Activated CD8-positive, alpha-beta T cell treated with anti-CD3 and anti-CD28 coated beads for 36 hours (primary cell): ENCODE results near the gene SPATA9. TPM values are rescaled to one million over a fixed set of nuclear protein-coding genes. Genes with fewer than 3 reads are reported as not detected.

Experiments used
- ATAC-seq: fragments of 200-7000 bp; cut with Tn5 transposase; one replicate; pipeline ENCODE4 v1.10.0; 2021; ENCODE audit warnings: mild to moderate bottlenecking, moderate library complexity
- CTCF ChIA-PET: fragments of 350-600 bp; sonication (Branson Sonifier 250); formaldehyde crosslinking; loops from one replicate; lab custom pipeline; 2021; ENCODE audit warnings: antibody characterized with exemption; lab: Charles Lee
- POLR2A ChIA-PET: fragments of 350-600 bp; sonication (Branson Sonifier 250); formaldehyde crosslinking; loops from one replicate; lab custom pipeline; 2021; ENCODE audit warnings: antibody characterized with exemption; lab: Charles Lee
- DNase-seq: peaks from one replicate; pipeline ENCODE4 v3.0.0-alpha.2; 2020
- H3K27ac Mint-ChIP-seq: one replicate; pipeline ENCODE4 v1.8.0; 2021; ENCODE audit warnings: mild to moderate bottlenecking, mixed read lengths
- H3K27me3 Mint-ChIP-seq: one replicate; pipeline ENCODE4 v1.8.0; 2021; ENCODE audit warnings: mixed read lengths
- H3K36me3 Mint-ChIP-seq: one replicate; pipeline ENCODE4 v1.8.0; 2021; ENCODE audit warnings: low read depth, mixed read lengths
- H3K4me1 Mint-ChIP-seq: one replicate; pipeline ENCODE4 v1.8.0; 2021; ENCODE audit warnings: low read depth, mixed read lengths
- H3K4me3 Mint-ChIP-seq: one replicate; pipeline ENCODE4 v1.8.0; 2021; ENCODE audit warnings: mild to moderate bottlenecking, moderate library complexity, mixed read lengths
- H3K9me3 Mint-ChIP-seq: one replicate; pipeline ENCODE4 v1.8.0; 2021; ENCODE audit warnings: mixed read lengths
- intact Hi-C: fragments of 100-400 bp; cut with micrococcal nuclease; formaldehyde crosslinking; loops from one replicate; pipeline ENCODE4 v1.10.0; 2022
- total RNA-seq, 2 experiments: library from RNA; stranded (reverse); gene quantifications; one replicate each; pipeline ENCODE4 v1.2.3, GENCODE V29; 2021
- TF ChIP-seq, protein P1 (sequence below): fragments of 200-600 bp; IDR thresholded peaks from one replicate; pipeline ENCODE4 v1.8.0; 2022; ENCODE audit warnings: antibody characterized with exemption, mild to moderate bottlenecking

SPATA9 gene
- total RNA-seq, 2 experiments from 2014 or later = not detected

- ChIA-PET CTCF (interaction anchor here (0.7 to 2.6 kb wide), 7 partner anchors 12 to 66 kb away, joined by 3 to 13 read pairs (median 3); no protein-coding TSS in a partner anchor), POLR2A (interaction anchor here (0.6 to 1.7 kb wide), 4 partner anchors 9 to 91 kb away, joined by 3 to 5 read pairs (median 4); no protein-coding TSS in a partner anchor)
- intact Hi-C loops = no loop called here
- H3K27me3 Mint-ChIP-seq = peaks cover 40% of the 10 kb centered on the region
- no peak for ATAC-seq
- no peaks in the 10 kb centered on the region for H3K36me3 Mint-ChIP-seq
- peaks cover 15% of the 10 kb centered on the region for H3K4me1 Mint-ChIP-seq
- H3K27ac Mint-ChIP-seq = no peak overlapping the region
- no peaks in the 10 kb centered on the region for H3K9me3 Mint-ChIP-seq
- peak overlapping the region; percentile 65 for H3K4me3 Mint-ChIP-seq
- TF ChIP-seq, protein P1, sequence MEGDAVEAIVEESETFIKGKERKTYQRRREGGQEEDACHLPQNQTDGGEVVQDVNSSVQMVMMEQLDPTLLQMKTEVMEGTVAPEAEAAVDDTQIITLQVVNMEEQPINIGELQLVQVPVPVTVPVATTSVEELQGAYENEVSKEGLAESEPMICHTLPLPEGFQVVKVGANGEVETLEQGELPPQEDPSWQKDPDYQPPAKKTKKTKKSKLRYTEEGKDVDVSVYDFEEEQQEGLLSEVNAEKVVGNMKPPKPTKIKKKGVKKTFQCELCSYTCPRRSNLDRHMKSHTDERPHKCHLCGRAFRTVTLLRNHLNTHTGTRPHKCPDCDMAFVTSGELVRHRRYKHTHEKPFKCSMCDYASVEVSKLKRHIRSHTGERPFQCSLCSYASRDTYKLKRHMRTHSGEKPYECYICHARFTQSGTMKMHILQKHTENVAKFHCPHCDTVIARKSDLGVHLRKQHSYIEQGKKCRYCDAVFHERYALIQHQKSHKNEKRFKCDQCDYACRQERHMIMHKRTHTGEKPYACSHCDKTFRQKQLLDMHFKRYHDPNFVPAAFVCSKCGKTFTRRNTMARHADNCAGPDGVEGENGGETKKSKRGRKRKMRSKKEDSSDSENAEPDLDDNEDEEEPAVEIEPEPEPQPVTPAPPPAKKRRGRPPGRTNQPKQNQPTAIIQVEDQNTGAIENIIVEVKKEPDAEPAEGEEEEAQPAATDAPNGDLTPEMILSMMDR = no peak
- DNase-seq = no peak
Observed at GRCh38 chr5:95730011-95730700, 47.4 kb upstream of the SPATA9 start.

GRCh38 chr5:95729115-95730010, 46.6 kb upstream of the SPATA9 start:
- Mint-ChIP-seq H3K9me3 (no peaks in the 10 kb centered on the region), H3K4me3 (no peak overlapping the region), H3K27me3 (peaks cover 37% of the 10 kb centered on the region), H3K4me1 (peaks cover 15% of the 10 kb centered on the region), H3K27ac (no peak overlapping the region), H3K36me3 (no peaks in the 10 kb centered on the region)
- intact Hi-C loops = no loop called here
- CTCF ChIA-PET = no interaction called here
- POLR2A ChIA-PET = interaction anchor here (0.6 kb wide), 1 partner anchor 92 kb away, joined by 3 read pairs; no protein-coding TSS in a partner anchor
- TF ChIP-seq, protein P1 = no peak
- no peak for DNase-seq
- ATAC-seq = no peak

DNA sequence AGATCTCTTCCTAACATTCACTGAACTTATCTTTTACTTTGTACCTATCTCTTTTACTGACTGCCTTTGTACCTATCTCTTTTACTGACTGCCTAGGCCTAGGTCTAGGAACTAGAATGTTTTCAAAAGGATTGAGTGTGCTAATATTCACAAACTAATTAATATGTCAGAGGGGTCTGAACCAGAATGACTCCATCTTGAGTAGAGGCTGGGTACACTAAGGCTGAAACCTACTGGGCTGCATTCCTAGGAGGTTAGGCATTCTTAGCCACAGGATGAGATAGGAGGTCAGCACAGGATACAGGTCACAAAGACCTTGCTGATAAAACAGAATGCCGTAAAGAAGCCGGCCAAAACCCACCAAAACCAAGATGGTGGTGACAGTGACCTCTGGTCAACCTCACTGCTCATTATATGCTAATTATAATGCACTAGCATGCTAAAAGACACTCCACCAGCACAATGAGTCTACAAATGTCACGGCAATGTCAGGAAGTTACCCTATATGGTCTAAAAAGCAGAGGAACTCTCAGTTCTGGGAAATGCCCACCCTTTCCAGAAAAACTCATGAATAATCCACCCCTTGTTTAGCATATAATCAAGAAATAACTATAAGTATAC, 45.8 kb upstream of the SPATA9 start:
- Mint-ChIP-seq H3K9me3 (no peaks in the 10 kb centered on the region), H3K36me3 (no peaks in the 10 kb centered on the region), H3K27ac (no peak overlapping the region), H3K4me3 (no peak overlapping the region), H3K27me3 (peaks cover 36% of the 10 kb centered on the region), H3K4me1 (peaks cover 15% of the 10 kb centered on the region)
- ATAC-seq = peak; percentile 43
- ChIA-PET CTCF (no interaction called here), POLR2A (no interaction called here)
- TF ChIP-seq, protein P1 = no peak
- peak; percentile 19 for DNase-seq
- intact Hi-C loops = no loop called here

- H3K4me3 Mint-ChIP-seq = no peak overlapping the region
- peaks cover 15% of the 10 kb centered on the region for H3K4me1 Mint-ChIP-seq
- DNase-seq (no peak), ATAC-seq (no peak)
- intact Hi-C loops = no loop called here
- H3K36me3 Mint-ChIP-seq = no peaks in the 10 kb centered on the region
- peaks cover 28% of the 10 kb centered on the region for H3K27me3 Mint-ChIP-seq
- CTCF ChIA-PET = no interaction called here
- TF ChIP-seq, protein P1 = no peak
- POLR2A ChIA-PET = interaction anchor here (1.0 kb wide), 1 partner anchor 20 kb away, joined by 3 read pairs; no protein-coding TSS in a partner anchor
- H3K9me3 Mint-ChIP-seq = no peaks in the 10 kb centered on the region
- H3K27ac Mint-ChIP-seq = no peak overlapping the region
Observed at GRCh38 chr5:95727764-95728191, 45.0 kb upstream of the SPATA9 start.
